Lung (tissue), 12 donors: Measurements from ENCODE around the gene SULT4A1. TPM values are rescaled to one million over a fixed set of nuclear protein-coding genes. Genes with fewer than 3 reads are reported as not detected.

Source experiments
- ATAC-seq: fragments of 200-7000 bp; cut with Tn5 transposase; one replicate; pipeline ENCODE4 v1.9.1; 2020; ENCODE audit warnings: moderate number of reproducible peaks; ENCODE audit not compliant: insufficient read depth, low FRiP score
- DNase-seq, 3 donors: peaks; one replicate each; pipeline ENCODE4 v3.0.0-alpha.2; 2013 to 2017
- H3K27ac ChIP-seq, 2 donors: one replicate each; pipeline ENCODE4 v1.5.1; 2013; ENCODE audit warnings: mild to moderate bottlenecking in 2 of 2, moderate library complexity in 2 of 2, control low read depth in 1 of 2, inconsistent platforms in 1 of 2, low read depth in 1 of 2, low read length in 1 of 2
- H3K27me3 ChIP-seq, 3 donors: one replicate each; pipeline ENCODE4 v1.5.1; 2013; ENCODE audit warnings: low read length in 2 of 3; ENCODE audit not compliant: control insufficient read depth in 3 of 3, insufficient read depth in 3 of 3
- H3K36me3 ChIP-seq, 4 donors: one replicate each; pipeline ENCODE4 v1.5.1; 2013; ENCODE audit warnings: low read length in 4 of 4, mild to moderate bottlenecking in 1 of 4, moderate library complexity in 1 of 4; ENCODE audit not compliant: control insufficient read depth in 4 of 4, insufficient read depth in 4 of 4
- H3K4me1 ChIP-seq, 5 donors: one replicate each; pipeline ENCODE4 v1.5.1; 2013; ENCODE audit warnings: low read length in 5 of 5, mild to moderate bottlenecking in 2 of 5, moderate library complexity in 1 of 5; ENCODE audit not compliant: control insufficient read depth in 5 of 5, insufficient read depth in 5 of 5
- H3K4me3 ChIP-seq: one replicate; pipeline ENCODE4 v1.5.1; 2013; ENCODE audit warnings: mild to moderate bottlenecking, control low read depth, moderate library complexity
- H3K9ac ChIP-seq, 2 donors: one replicate each; pipeline ENCODE4 v1.5.1; 2013; ENCODE audit warnings: low read length in 2 of 2, control low read depth in 1 of 2; ENCODE audit not compliant: insufficient read depth in 1 of 2
- H3K9me3 ChIP-seq, 4 donors: one replicate each; pipeline ENCODE4 v1.5.1; 2013; ENCODE audit warnings: low read length in 3 of 4, mild to moderate bottlenecking in 1 of 4, moderate library complexity in 1 of 4; ENCODE audit not compliant: control insufficient read depth in 4 of 4, insufficient read depth in 3 of 4
- CTCF ChIP-seq: IDR thresholded peaks from 2 replicates; pipeline ENCODE4 v1.5.1; 2012; ENCODE audit warnings: mild to moderate bottlenecking; ENCODE audit errors: control extremely low read depth, extremely low read depth
- WGBS, 2 donors: extraction: QIAGEN DNeasy Blood & Tissue Kit; methylation state at CpG; one replicate each; pipeline ENCODE4 v1.1.7; 2013; 5-methylcytosine and 5-hydroxymethylcytosine counted together
- polyA plus RNA-seq, 2 donors: library from polyadenylated mRNA; stranded (reverse); fragments of 200-250 nt; gene quantifications; one replicate each; pipeline ENCODE4 v1.2.1, GENCODE V29; 2013
- total RNA-seq, 2 donors: library from RNA; depleted of rRNA in 1 of 2; stranded (reverse); fragments of >200 nt in 1 of 2; gene quantifications; one replicate each; pipeline ENCODE4 v1.2.1, GENCODE V29; 2014 to 2021
- donor health status: control.
- donor health status: control.
- donor health status: Bipolar disorder and iron deficiency.
- donor health status: healthy.
- donor health status: DM: yes; HTN: yes; CAD: no.

Gene SULT4A1
- total and polyA plus RNA-seq, 4 donors = 0.06 to 0.31 (median 0.26) TPM; not detected in 1

GRCh38 chr22:43862882-43863202 lies 529 bp upstream of the SULT4A1 start:
- no peak for TF ChIP-seq CTCF
- Histone ChIP-seq H3K36me3 (no peaks in the 10 kb centered on the region), H3K27me3 (peaks cover 0 to 35% (median 23%) of the 10 kb centered on the region in 3 donors), H3K9ac (no peak overlapping the region), H3K27ac (no peak overlapping the region), H3K9me3 (peaks cover 0 to 5% (median 0%) of the 10 kb centered on the region in 4 donors), H3K4me3 (no peak overlapping the region), H3K4me1 (peaks cover 0 to 4% (median 0%) of the 10 kb centered on the region in 5 donors)
- WGBS, 2 donors = 75 to 83% methylated on average over 11 of the region's 11 CpGs
- ATAC-seq (no peak), DNase-seq (no peak)

GRCh38 chr22:43861529-43861928 lies 784 bp downstream of the SULT4A1 start:
- H3K27ac ChIP-seq = no peak overlapping the region
- ATAC-seq (no peak), DNase-seq (peak in 1 of 3 donors; percentile 14)
- H3K9ac ChIP-seq = no peak overlapping the region
- TF ChIP-seq CTCF = no peak
- WGBS, 2 donors = 45 to 55% methylated on average over 9 of the region's 9 CpGs
- no peak overlapping the region for H3K4me3 ChIP-seq
- H3K9me3 ChIP-seq = peaks cover 0 to 10% (median 2%) of the 10 kb centered on the region in 4 donors
- H3K4me1 ChIP-seq = peaks cover 0 to 4% (median 0%) of the 10 kb centered on the region in 5 donors
- H3K27me3 ChIP-seq = peaks cover 0 to 35% (median 23%) of the 10 kb centered on the region in 3 donors
- no peaks in the 10 kb centered on the region for H3K36me3 ChIP-seq

GRCh38 chr22:43860831-43861230 lies 1.5 kb downstream of the SULT4A1 start:
- TF ChIP-seq CTCF = no peak
- Histone ChIP-seq H3K4me1 (peaks cover 0 to 4% (median 0%) of the 10 kb centered on the region in 5 donors), H3K9ac (no peak overlapping the region), H3K9me3 (peaks cover 0 to 12% (median 4%) of the 10 kb centered on the region in 4 donors), H3K27ac (no peak overlapping the region), H3K27me3 (peaks cover 0 to 35% (median 23%) of the 10 kb centered on the region in 3 donors), H3K4me3 (no peak overlapping the region), H3K36me3 (no peaks in the 10 kb centered on the region)
- DNase-seq = no peak
- WGBS, 2 donors = 79 to 88% methylated on average over 12 of the region's 12 CpGs
- no peak for ATAC-seq

- H3K36me3 ChIP-seq = no peaks in the 10 kb centered on the region
- no peak overlapping the region for H3K9ac ChIP-seq
- no peak for TF ChIP-seq CTCF
- WGBS, 2 donors = 85 to 89% methylated on average over 11 of the region's 11 CpGs
- peaks cover 0 to 15% (median 4%) of the 10 kb centered on the region in 4 donors for H3K9me3 ChIP-seq
- H3K4me1 ChIP-seq = peaks cover 0 to 4% (median 0%) of the 10 kb centered on the region in 5 donors
- peaks cover 0 to 31% (median 20%) of the 10 kb centered on the region in 3 donors for H3K27me3 ChIP-seq
- H3K27ac ChIP-seq = no peak overlapping the region
- H3K4me3 ChIP-seq = no peak overlapping the region
- ATAC-seq (no peak), DNase-seq (no peak)
Measured at GRCh38 chr22:43860126-43860525, 2.2 kb downstream of the SULT4A1 start.
